GM12892 (cell line): ENCODE results near the gene ENPP4.

ENCODE experiments used
- POLR2A ChIP-seq: IDR thresholded peaks from 2 replicates; pipeline ENCODE4 v1.6.1; 2011; ENCODE audit warnings: low read depth, low read length, control low read depth
- POLR2AphosphoS5 ChIP-seq: IDR thresholded peaks from 2 replicates; pipeline ENCODE4 v1.6.1; 2011; ENCODE audit warnings: low read depth, low read length, control low read depth

- TF ChIP-seq POLR2A (no peak), POLR2AphosphoS5 (no peak)
Measured at GRCh38 chr6:46103441-46104115, 26.2 kb upstream of the ENPP4 start.
